GM12878 (cell line): ENCODE measurements around the gene B4GALNT4. TPM values are rescaled to one million over a fixed set of nuclear protein-coding genes. Genes with fewer than 3 reads are reported as not detected.
A peak's percentile ranks its signal among the peaks of the same experiment; 100 is the strongest.

Experiments
- ATAC-seq: fragments of 200-7000 bp; cut with Tn5 transposase; 3 replicates; pipeline ENCODE4 v1.9.1; 2020; ENCODE audit warnings: mild to moderate bottlenecking, moderate library complexity
- BruUV-seq: library from RNA; stranded (reverse); fragments of 400-500 nt; replicated peaks from 2 replicates; lab custom pipeline; 2021; lab: Mats Ljungman, UMichigan
- CTCF ChIA-PET: fragments of 300-600 bp; sonication (Branson Sonifier 250); formaldehyde crosslinking; extraction: SDS; loops from one replicate; lab custom pipeline; 2021; ENCODE audit warnings: inconsistent platforms; lab: Yijun Ruan, JAX
- POLR2A ChIA-PET: fragments of 350-600 bp; formaldehyde crosslinking; extraction: SDS; loops from one replicate; lab custom pipeline; 2021; ENCODE audit warnings: inconsistent platforms; lab: Charles Lee
- RAD21 ChIA-PET: fragments of 300-600 bp; sonication (Branson Sonifier 250); formaldehyde crosslinking; loops from one replicate; lab custom pipeline; 2023; ENCODE audit warnings: antibody characterized with exemption; ENCODE audit not compliant: unreplicated experiment; lab: Charles Lee
- SMC1A ChIA-PET: fragments of 300-600 bp; sonication (Branson Sonifier 250); formaldehyde crosslinking; loops from one replicate; lab custom pipeline; 2023; ENCODE audit not compliant: unreplicated experiment, uncharacterized antibody; lab: Charles Lee
- DNase-seq: peaks from one replicate; pipeline ENCODE4 v3.0.0-alpha.2; 2011; ENCODE audit warnings: low read depth, low spot score
- FAIRE-seq: peaks from 3 replicates; lab custom pipeline; 2011; peaks lifted over from hg19 to GRCh38; lab: Jason Lieb, UNC
- H2AFZ ChIP-seq: 2 replicates; pipeline ENCODE4 v1.6.0; 2011; ENCODE audit warnings: low read depth, low read length, control low read depth; ENCODE audit not compliant: control insufficient read depth
- H3K27ac ChIP-seq: 2 replicates; pipeline ENCODE4 v1.5.1; 2011; ENCODE audit warnings: control low read depth; ENCODE audit not compliant: control insufficient read depth, insufficient read depth
- H3K27me3 ChIP-seq, 2 experiments: replicated peaks in 1 of 2; 2 replicates each; pipeline versions ENCODE4 v1.6.0 to v1.6.1; 2011; ENCODE audit warnings: low read length in 1 of 2; ENCODE audit not compliant: control insufficient read depth in 2 of 2, insufficient read depth in 2 of 2
- H3K36me3 ChIP-seq, 2 experiments: 2 replicates each; pipeline ENCODE4 v1.5.1; 2011; ENCODE audit warnings: low read length in 1 of 2; ENCODE audit not compliant: control insufficient read depth in 2 of 2, insufficient read depth in 2 of 2
- H3K4me1 ChIP-seq: 2 replicates; pipeline ENCODE4 v1.6.1; 2011; ENCODE audit warnings: mild to moderate bottlenecking, low read length, moderate library complexity, mixed read lengths; ENCODE audit not compliant: control insufficient read depth, insufficient read depth
- H3K4me2 ChIP-seq: 2 replicates; pipeline ENCODE4 v1.6.0; 2011; ENCODE audit warnings: control low read depth; ENCODE audit not compliant: control insufficient read depth, insufficient read depth
- H3K4me3 ChIP-seq: fragments of 200-600 bp; sonication (generic); 2 replicates; pipeline ENCODE4 v1.5.1; 2016
- H3K79me2 ChIP-seq: 2 replicates; pipeline ENCODE4 v1.6.0; 2011; ENCODE audit warnings: low read length; ENCODE audit not compliant: control insufficient read depth, insufficient read depth
- H3K9ac ChIP-seq: 2 replicates; pipeline ENCODE4 v1.8.0; 2011; ENCODE audit warnings: low read length, control low read depth, mixed read lengths; ENCODE audit not compliant: control insufficient read depth, insufficient read depth
- H3K9me3 ChIP-seq: replicated peaks from 3 replicates; pipeline ENCODE4 v1.5.1; 2011; ENCODE audit warnings: mild to moderate bottlenecking, low read length; ENCODE audit not compliant: control insufficient read depth, insufficient read depth
- H4K20me1 ChIP-seq: 2 replicates; pipeline ENCODE4 v1.6.0; 2011; ENCODE audit not compliant: control insufficient read depth, insufficient read depth
- BHLHE40 ChIP-seq, 2 experiments: fragments of 450-650 bp in 1 of 2; IDR thresholded peaks; 2 replicates each; pipeline ENCODE4 v1.6.1; 2011 to 2017; ENCODE audit warnings: low read depth in 2 of 2, borderline replicate concordance in 1 of 2, improper control_type of control experiment in 1 of 2, low read length in 1 of 2, mild to moderate bottlenecking in 1 of 2
- EED ChIP-seq: sonication (generic); IDR thresholded peaks from 2 replicates; pipeline ENCODE4 v1.6.1; 2016; ENCODE audit warnings: antibody characterized with exemption, low read depth
- HDAC2 ChIP-seq: fragments of 200-600 bp; sonication (generic); IDR thresholded peaks from 2 replicates; pipeline ENCODE4 v1.6.1; 2017
- HDAC6 ChIP-seq: fragments of 200-600 bp; sonication (generic); IDR thresholded peaks from one replicate; pipeline ENCODE4 v1.8.0; 2017; ENCODE audit warnings: antibody characterized with exemption; ENCODE audit not compliant: unreplicated experiment
- HSF1 ChIP-seq: fragments of 150-350 bp; IDR thresholded peaks from 2 replicates; pipeline ENCODE4 v1.6.1; 2014; ENCODE audit warnings: mild to moderate bottlenecking, low read depth, low read length
- IKZF1 ChIP-seq: fragments of 450-650 bp; conservative IDR thresholded peaks from 2 replicates; pipeline ENCODE4 v1.6.1; 2017; ENCODE audit warnings: antibody characterized with exemption, mild to moderate bottlenecking
- MTA3 ChIP-seq: IDR thresholded peaks from 2 replicates; pipeline ENCODE4 v1.6.1; 2012; ENCODE audit warnings: low read length, inconsistent platforms, borderline replicate concordance
- PML ChIP-seq: IDR thresholded peaks from 2 replicates; pipeline ENCODE4 v1.6.1; 2012; ENCODE audit warnings: low read length, inconsistent platforms
- POLR2A ChIP-seq: IDR thresholded peaks from 2 replicates; pipeline ENCODE4 v1.6.1; 2011; ENCODE audit warnings: low read depth, mild to moderate bottlenecking, low read length
- RAD21 ChIP-seq: IDR thresholded peaks from 2 replicates; pipeline ENCODE4 v1.6.1; 2011; ENCODE audit warnings: mild to moderate bottlenecking, low read depth, low read length, moderate library complexity; ENCODE audit not compliant: insufficient read depth
- SMAD5 ChIP-seq: IDR thresholded peaks from 2 replicates; pipeline ENCODE4 v1.6.1; 2016; ENCODE audit warnings: antibody characterized with exemption, low read depth
- SREBF1 ChIP-seq: IDR thresholded peaks from 2 replicates; pipeline ENCODE4 v1.6.1; 2012; ENCODE audit warnings: mild to moderate bottlenecking, low read length
- WGBS: methylation state at CpG from one replicate; pipeline ENCODE4 v1.1.6; 2016; ENCODE audit warnings: low lambda C conversion rate; ENCODE audit not compliant: insufficient replicate concordance, insufficient coverage; ENCODE audit errors: missing lambda C conversion rate; 5-methylcytosine and 5-hydroxymethylcytosine counted together
- in situ Hi-C: fragments of 300-500 bp; cut with MboI; formaldehyde crosslinking; loops from 9 replicates; pipeline ENCODE4 v1.14.3; 2018; ENCODE audit warnings: mixed read lengths
- intact Hi-C: fragments of 100-400 bp; cut with micrococcal nuclease; formaldehyde crosslinking; loops from one replicate; pipeline ENCODE4 v1.14.2; 2022; ENCODE audit not compliant: unreplicated experiment
- polyA plus RNA-seq, 11 experiments: library from polyadenylated mRNA; depleted of rRNA in 4 of 11; unstranded in 6 of 11; stranded (reverse) in 5 of 11; fragments of >200 nt; fragmentation: Nextera tagmentation in 4 of 11; fragmentation: Illumina TruSeq in 1 of 11; extraction: Ambion mirVana in 4 of 11; extraction: Trizol in 1 of 11; gene quantifications; 1 replicate in 1 of 11; 2 replicates in 10 of 11; pipeline versions ENCODE4 v1.2.1 to v1.2.3, GENCODE V29; 2011 to 2016; ENCODE audit warnings: inconsistent platforms in 2 of 11, missing spikeins in 2 of 11, low read depth in 1 of 11
- total RNA-seq, 4 experiments: library from RNA; depleted of rRNA in 3 of 4; stranded (reverse); fragments of >200 nt in 3 of 4; fragmentation: Illumina TruSeq in 1 of 4; extraction: Trizol in 1 of 4; gene quantifications; 2 replicates each; pipeline versions ENCODE4 v1.2.1 to v1.2.3, GENCODE V29; 2013 to 2021
- TF ChIP-seq, protein P1 (sequence below): fragments of 450-650 bp; IDR thresholded peaks from 2 replicates; pipeline ENCODE4 v1.6.1; 2017; ENCODE audit warnings: mild to moderate bottlenecking, moderate library complexity

B4GALNT4 gene
- total and polyA plus RNA-seq, 10 of the 15 experiments (the other 5 are each of a cell fraction or from before 2014, with no cell fraction given) = 0.04 to 0.82 (median 0.40) TPM; not detected in 6

GRCh38 chr11:353179-353873 is 16.0 kb upstream of the B4GALNT4 start (continued):
- no peak for TF ChIP-seq HSF1
- TF ChIP-seq, all 136 proteins: peak for 0

GRCh38 chr11:355581-356458 is 13.5 kb upstream of the B4GALNT4 start:
- RAD21 ChIA-PET = interaction anchor here (0.6 to 3.7 kb wide), 14 partner anchors 16 to 259 kb away, joined by 3 to 68 read pairs (median 14); partner anchors contain the start of genes BET1L, IFITM1, IFITM2 and PGGHG
- peak overlapping the region; percentile 100 for H3K27ac ChIP-seq
- SMC1A ChIA-PET = interaction anchor here (0.7 to 4.6 kb wide), 13 partner anchors 16 to 148 kb away, joined by 3 to 44 read pairs (median 5); partner anchors contain the start of genes BET1L, IFITM2, PSMD13 and RIC8A
- BruUV-seq = TSS peak; percentile 100
- H3K4me3 ChIP-seq = peak overlapping the region; percentile 73
- in situ Hi-C loops = loop anchor here (5.0 kb wide), 1 partner anchor 104 kb away; no protein-coding TSS in a partner anchor
- peak; percentile 84 for ATAC-seq
- H2AFZ ChIP-seq = peak overlapping the region; percentile 3; the same call in 1 of the 2 replicates
- CTCF ChIA-PET = interaction anchor here (1.1 to 3.9 kb wide), 15 partner anchors 16 to 148 kb away, joined by 3 to 31 read pairs (median 10); partner anchors contain the start of genes BET1L, IFITM1, IFITM2 and RIC8A
- no peak for FAIRE-seq
- no peaks in the 10 kb centered on the region for H3K27me3 ChIP-seq
- intact Hi-C loops = loop anchor here (2.0 to 10.0 kb wide), 3 partner anchors 43 to 149 kb away; partner anchors contain the start of genes BET1L and RIC8A
- peak; percentile 49 for DNase-seq
- no peaks in the 10 kb centered on the region for H3K36me3 ChIP-seq
- H3K79me2 ChIP-seq = peaks cover 7% of the 10 kb centered on the region
- peaks cover 33% of the 10 kb centered on the region for H3K4me1 ChIP-seq
- H3K9me3 ChIP-seq = peaks cover 5% of the 10 kb centered on the region; the same call in 1 of the 3 replicates
- WGBS = under 1% methylated on average over 66 of the region's 76 CpGs
- H3K4me2 ChIP-seq = peak overlapping the region; percentile 100
- peak overlapping the region; percentile 100 for H3K9ac ChIP-seq
- H4K20me1 ChIP-seq = no peaks in the 10 kb centered on the region
- POLR2A ChIA-PET = interaction anchor here (0.6 to 3.9 kb wide), 15 partner anchors 13 to 149 kb away, joined by 3 to 86 read pairs (median 11); partner anchors contain the start of genes BET1L, IFITM2 and RIC8A
- TF ChIP-seq HDAC2 (no peak), PML (0 out of 2 replicates have a peak, but pooled peaks have one; percentile 52), IKZF1 (peak; percentile 94), MTA3 (0 out of 2 replicates have a peak, but pooled peaks have one; percentile 78), BHLHE40 (IDR thresholded peaks at IDR 0.05; ENCODE audit: borderline replicate concordance in 1 of 2, low read depth in 2 of 2, low read length in 1 of 2) (peak in 1 of 2 experiments; percentile 47; a peak in 2 of 4 replicates), SMAD5 (no peak; the same call in 1 of the 2 replicates), HDAC6 (peak; percentile 31), SREBF1 (no peak), POLR2A (peak; percentile 80), RAD21 (no peak), EED (peak; percentile 69; the same call in 1 of the 2 replicates)
- TF ChIP-seq, protein P1, sequence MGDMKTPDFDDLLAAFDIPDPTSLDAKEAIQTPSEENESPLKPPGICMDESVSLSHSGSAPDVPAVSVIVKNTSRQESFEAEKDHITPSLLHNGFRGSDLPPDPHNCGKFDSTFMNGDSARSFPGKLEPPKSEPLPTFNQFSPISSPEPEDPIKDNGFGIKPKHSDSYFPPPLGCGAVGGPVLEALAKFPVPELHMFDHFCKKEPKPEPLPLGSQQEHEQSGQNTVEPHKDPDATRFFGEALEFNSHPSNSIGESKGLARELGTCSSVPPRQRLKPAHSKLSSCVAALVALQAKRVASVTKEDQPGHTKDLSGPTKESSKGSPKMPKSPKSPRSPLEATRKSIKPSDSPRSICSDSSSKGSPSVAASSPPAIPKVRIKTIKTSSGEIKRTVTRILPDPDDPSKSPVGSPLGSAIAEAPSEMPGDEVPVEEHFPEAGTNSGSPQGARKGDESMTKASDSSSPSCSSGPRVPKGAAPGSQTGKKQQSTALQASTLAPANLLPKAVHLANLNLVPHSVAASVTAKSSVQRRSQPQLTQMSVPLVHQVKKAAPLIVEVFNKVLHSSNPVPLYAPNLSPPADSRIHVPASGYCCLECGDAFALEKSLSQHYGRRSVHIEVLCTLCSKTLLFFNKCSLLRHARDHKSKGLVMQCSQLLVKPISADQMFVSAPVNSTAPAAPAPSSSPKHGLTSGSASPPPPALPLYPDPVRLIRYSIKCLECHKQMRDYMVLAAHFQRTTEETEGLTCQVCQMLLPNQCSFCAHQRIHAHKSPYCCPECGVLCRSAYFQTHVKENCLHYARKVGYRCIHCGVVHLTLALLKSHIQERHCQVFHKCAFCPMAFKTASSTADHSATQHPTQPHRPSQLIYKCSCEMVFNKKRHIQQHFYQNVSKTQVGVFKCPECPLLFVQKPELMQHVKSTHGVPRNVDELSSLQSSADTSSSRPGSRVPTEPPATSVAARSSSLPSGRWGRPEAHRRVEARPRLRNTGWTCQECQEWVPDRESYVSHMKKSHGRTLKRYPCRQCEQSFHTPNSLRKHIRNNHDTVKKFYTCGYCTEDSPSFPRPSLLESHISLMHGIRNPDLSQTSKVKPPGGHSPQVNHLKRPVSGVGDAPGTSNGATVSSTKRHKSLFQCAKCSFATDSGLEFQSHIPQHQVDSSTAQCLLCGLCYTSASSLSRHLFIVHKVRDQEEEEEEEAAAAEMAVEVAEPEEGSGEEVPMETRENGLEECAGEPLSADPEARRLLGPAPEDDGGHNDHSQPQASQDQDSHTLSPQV = peak; percentile 94
